Measurements from ENCODE around the gene LPCAT2. TPM values are rescaled to one million over a fixed set of nuclear protein-coding genes. Genes with fewer than 3 reads are reported as not detected.

LPCAT2 gene
- total and polyA plus RNA-seq, 2 of the 13 experiments (the other 11 are each of a cell fraction or from before 2014, with no cell fraction given) = 9.9 to 17.6 TPM

DNA sequence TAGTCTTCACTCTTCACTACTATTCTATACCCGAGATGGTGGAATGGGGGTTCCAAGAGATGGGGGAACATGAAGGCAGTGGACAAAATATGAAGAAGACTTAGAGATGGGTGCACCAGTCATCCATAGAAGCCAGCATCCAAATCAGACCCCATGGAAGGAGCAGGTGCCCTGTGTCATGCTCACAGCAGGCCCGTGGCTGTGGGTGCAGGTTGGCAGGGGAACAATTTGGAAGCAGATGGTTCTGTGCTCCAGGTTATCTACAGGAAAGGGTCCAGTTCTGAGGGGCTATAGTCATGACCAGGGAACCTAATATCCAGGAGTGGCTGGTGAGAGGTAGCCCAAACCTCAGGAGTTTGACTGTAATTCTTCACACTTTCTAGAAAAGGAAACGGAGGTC is 9.6 kb upstream of the LPCAT2 start:
- no TSS peak for BruUV-seq (replicated peaks)
- no peaks in the 10 kb centered on the region for H3K36me3 ChIP-seq (replicated peaks in 1 of 2; ENCODE audit: control insufficient read depth in 1 of 2, insufficient read depth in 2 of 2, low read length in 2 of 2)
- H3K4me3 ChIP-seq (replicated peaks in 1 of 3; ENCODE audit: insufficient read depth in 1 of 3, low read depth in 2 of 3, low read length in 3 of 3) = no peak overlapping the region
- peaks cover 51% of the 10 kb centered on the region for H3K4me1 ChIP-seq (ENCODE audit: insufficient read depth, low read length)
- no peak overlapping the region for H3K4me2 ChIP-seq (ENCODE audit: low read depth, low read length)
- in situ Hi-C loops (cut with HindIII; ENCODE audit: extremely low pct_ligation_motif_present, low pct_unique_long_range_greater_than_20kb) (loop anchor here (5.0 kb wide), 1 partner anchor 138 kb away; no protein-coding TSS in a partner anchor), intact Hi-C loops (cut with micrococcal nuclease; ENCODE audit: unreplicated experiment) (no loop called here)
- no peak overlapping the region for H3K9ac ChIP-seq (ENCODE audit: insufficient read depth, low read depth, low read length)
- ChIA-PET CTCF (ENCODE audit: low intra/inter-chr PET ratio, low total read pairs) (no interaction called here), POLR2A (no interaction called here)
- DNase-seq (ENCODE audit: low spot score) = no peak
- H4K20me1 ChIP-seq (ENCODE audit: insufficient read depth, low read length) = no peaks in the 10 kb centered on the region
- no peak overlapping the region for H2AFZ ChIP-seq (ENCODE audit: low read length)
- H3K9me3 ChIP-seq (ENCODE audit: low read length) = no peaks in the 10 kb centered on the region
- no peak overlapping the region for H3K27ac ChIP-seq (ENCODE audit: extremely low read length, insufficient read depth, low read length)
- H3K79me2 ChIP-seq (ENCODE audit: insufficient read depth, low read length) = no peaks in the 10 kb centered on the region
- ATAC-seq = no peak
- 32% methylated on average over 3 of the region's 3 CpGs for WGBS (ENCODE audit: low lambda C conversion rate)
- FAIRE-seq = no peak
- H3K27me3 ChIP-seq (ENCODE audit: control insufficient read depth in 1 of 2, insufficient read depth in 2 of 2, low read length in 2 of 2) = no peaks in the 10 kb centered on the region
- TF ChIP-seq, protein P1, sequence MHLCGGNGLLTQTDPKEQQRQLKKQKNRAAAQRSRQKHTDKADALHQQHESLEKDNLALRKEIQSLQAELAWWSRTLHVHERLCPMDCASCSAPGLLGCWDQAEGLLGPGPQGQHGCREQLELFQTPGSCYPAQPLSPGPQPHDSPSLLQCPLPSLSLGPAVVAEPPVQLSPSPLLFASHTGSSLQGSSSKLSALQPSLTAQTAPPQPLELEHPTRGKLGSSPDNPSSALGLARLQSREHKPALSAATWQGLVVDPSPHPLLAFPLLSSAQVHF (CRISPR knock-in tag; IDR thresholded peaks at IDR 0.05) = no peak
- TF ChIP-seq, protein P2, sequence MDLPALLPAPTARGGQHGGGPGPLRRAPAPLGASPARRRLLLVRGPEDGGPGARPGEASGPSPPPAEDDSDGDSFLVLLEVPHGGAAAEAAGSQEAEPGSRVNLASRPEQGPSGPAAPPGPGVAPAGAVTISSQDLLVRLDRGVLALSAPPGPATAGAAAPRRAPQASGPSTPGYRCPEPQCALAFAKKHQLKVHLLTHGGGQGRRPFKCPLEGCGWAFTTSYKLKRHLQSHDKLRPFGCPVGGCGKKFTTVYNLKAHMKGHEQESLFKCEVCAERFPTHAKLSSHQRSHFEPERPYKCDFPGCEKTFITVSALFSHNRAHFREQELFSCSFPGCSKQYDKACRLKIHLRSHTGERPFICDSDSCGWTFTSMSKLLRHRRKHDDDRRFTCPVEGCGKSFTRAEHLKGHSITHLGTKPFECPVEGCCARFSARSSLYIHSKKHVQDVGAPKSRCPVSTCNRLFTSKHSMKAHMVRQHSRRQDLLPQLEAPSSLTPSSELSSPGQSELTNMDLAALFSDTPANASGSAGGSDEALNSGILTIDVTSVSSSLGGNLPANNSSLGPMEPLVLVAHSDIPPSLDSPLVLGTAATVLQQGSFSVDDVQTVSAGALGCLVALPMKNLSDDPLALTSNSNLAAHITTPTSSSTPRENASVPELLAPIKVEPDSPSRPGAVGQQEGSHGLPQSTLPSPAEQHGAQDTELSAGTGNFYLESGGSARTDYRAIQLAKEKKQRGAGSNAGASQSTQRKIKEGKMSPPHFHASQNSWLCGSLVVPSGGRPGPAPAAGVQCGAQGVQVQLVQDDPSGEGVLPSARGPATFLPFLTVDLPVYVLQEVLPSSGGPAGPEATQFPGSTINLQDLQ (CRISPR knock-in tag; IDR thresholded peaks at IDR 0.05) = no peak
- TF ChIP-seq, protein P3, sequence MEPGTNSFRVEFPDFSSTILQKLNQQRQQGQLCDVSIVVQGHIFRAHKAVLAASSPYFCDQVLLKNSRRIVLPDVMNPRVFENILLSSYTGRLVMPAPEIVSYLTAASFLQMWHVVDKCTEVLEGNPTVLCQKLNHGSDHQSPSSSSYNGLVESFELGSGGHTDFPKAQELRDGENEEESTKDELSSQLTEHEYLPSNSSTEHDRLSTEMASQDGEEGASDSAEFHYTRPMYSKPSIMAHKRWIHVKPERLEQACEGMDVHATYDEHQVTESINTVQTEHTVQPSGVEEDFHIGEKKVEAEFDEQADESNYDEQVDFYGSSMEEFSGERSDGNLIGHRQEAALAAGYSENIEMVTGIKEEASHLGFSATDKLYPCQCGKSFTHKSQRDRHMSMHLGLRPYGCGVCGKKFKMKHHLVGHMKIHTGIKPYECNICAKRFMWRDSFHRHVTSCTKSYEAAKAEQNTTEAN (CRISPR knock-in tag; conservative IDR thresholded peaks at IDR 0.05) = no peak
- TF ChIP-seq HMG20B (CRISPR knock-in tag; conservative IDR thresholded peaks at IDR 0.05) (no peak), FOXK2 (IDR thresholded peaks at IDR 0.05) (no peak), TMF1 (CRISPR knock-in tag; IDR thresholded peaks at IDR 0.05; ENCODE audit: low read depth) (no peak), ATF1 (CRISPR knock-in tag; IDR thresholded peaks at IDR 0.05) (no peak), KAT7 (CRISPR knock-in tag; IDR thresholded peaks at IDR 0.05; ENCODE audit: borderline replicate concordance) (no peak), NFYC (CRISPR knock-in tag; IDR thresholded peaks at IDR 0.05) (no peak), STAT5B (CRISPR knock-in tag; IDR thresholded peaks at IDR 0.05) (no peak)
- TF ChIP-seq, protein P4, sequence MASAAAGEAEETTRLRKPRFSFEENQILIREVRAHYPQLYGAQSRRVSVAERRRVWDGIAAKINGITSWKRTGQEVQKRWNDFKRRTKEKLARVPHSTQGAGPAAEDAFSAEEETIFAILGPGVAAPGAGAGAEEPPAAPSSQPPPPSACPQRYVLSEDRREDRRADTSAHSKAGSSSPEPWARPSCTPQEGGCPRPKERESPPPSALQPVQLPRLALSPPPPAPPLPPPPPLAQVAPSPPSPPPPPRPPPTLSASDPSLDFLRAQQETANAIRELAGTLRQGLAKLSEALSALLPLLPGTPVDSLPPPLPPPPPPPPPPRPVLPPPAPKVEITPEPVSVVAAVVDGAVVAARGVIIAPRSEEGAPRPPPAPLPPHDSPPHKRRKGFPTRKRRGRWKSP (CRISPR knock-in tag; IDR thresholded peaks at IDR 0.05) = no peak
- TF ChIP-seq, protein P5, sequence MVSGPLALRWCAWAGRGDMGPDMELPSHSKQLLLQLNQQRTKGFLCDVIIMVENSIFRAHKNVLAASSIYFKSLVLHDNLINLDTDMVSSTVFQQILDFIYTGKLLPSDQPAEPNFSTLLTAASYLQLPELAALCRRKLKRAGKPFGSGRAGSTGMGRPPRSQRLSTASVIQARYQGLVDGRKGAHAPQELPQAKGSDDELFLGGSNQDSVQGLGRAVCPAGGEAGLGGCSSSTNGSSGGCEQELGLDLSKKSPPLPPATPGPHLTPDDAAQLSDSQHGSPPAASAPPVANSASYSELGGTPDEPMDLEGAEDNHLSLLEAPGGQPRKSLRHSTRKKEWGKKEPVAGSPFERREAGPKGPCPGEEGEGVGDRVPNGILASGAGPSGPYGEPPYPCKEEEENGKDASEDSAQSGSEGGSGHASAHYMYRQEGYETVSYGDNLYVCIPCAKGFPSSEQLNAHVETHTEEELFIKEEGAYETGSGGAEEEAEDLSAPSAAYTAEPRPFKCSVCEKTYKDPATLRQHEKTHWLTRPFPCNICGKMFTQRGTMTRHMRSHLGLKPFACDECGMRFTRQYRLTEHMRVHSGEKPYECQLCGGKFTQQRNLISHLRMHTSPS (CRISPR knock-in tag; IDR thresholded peaks at IDR 0.05; ENCODE audit: low read depth) = no peak
- TF ChIP-seq, protein P6, sequence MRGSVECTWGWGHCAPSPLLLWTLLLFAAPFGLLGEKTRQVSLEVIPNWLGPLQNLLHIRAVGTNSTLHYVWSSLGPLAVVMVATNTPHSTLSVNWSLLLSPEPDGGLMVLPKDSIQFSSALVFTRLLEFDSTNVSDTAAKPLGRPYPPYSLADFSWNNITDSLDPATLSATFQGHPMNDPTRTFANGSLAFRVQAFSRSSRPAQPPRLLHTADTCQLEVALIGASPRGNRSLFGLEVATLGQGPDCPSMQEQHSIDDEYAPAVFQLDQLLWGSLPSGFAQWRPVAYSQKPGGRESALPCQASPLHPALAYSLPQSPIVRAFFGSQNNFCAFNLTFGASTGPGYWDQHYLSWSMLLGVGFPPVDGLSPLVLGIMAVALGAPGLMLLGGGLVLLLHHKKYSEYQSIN (CRISPR knock-in tag; IDR thresholded peaks at IDR 0.05; ENCODE audit: borderline replicate concordance) = no peak
- TF ChIP-seq, protein P7, sequence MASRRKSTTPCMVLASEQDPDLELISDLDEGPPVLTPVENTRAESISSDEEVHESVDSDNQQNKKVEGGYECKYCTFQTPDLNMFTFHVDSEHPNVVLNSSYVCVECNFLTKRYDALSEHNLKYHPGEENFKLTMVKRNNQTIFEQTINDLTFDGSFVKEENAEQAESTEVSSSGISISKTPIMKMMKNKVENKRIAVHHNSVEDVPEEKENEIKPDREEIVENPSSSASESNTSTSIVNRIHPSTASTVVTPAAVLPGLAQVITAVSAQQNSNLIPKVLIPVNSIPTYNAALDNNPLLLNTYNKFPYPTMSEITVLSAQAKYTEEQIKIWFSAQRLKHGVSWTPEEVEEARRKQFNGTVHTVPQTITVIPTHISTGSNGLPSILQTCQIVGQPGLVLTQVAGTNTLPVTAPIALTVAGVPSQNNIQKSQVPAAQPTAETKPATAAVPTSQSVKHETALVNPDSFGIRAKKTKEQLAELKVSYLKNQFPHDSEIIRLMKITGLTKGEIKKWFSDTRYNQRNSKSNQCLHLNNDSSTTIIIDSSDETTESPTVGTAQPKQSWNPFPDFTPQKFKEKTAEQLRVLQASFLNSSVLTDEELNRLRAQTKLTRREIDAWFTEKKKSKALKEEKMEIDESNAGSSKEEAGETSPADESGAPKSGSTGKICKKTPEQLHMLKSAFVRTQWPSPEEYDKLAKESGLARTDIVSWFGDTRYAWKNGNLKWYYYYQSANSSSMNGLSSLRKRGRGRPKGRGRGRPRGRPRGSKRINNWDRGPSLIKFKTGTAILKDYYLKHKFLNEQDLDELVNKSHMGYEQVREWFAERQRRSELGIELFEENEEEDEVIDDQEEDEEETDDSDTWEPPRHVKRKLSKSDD (CRISPR knock-in tag; IDR thresholded peaks at IDR 0.05; ENCODE audit: low read depth) = no peak

Data from HepG2 (cell line).